GM19035 (cell line): ENCODE data around the gene FADS6.

Source experiments
- ATAC-seq: cut with Tn5 transposase; IDR thresholded peaks from one replicate; pipeline ENCODE4 v1.9.1; 2021; ENCODE audit not compliant: unreplicated experiment

Gene FADS6

DNA sequence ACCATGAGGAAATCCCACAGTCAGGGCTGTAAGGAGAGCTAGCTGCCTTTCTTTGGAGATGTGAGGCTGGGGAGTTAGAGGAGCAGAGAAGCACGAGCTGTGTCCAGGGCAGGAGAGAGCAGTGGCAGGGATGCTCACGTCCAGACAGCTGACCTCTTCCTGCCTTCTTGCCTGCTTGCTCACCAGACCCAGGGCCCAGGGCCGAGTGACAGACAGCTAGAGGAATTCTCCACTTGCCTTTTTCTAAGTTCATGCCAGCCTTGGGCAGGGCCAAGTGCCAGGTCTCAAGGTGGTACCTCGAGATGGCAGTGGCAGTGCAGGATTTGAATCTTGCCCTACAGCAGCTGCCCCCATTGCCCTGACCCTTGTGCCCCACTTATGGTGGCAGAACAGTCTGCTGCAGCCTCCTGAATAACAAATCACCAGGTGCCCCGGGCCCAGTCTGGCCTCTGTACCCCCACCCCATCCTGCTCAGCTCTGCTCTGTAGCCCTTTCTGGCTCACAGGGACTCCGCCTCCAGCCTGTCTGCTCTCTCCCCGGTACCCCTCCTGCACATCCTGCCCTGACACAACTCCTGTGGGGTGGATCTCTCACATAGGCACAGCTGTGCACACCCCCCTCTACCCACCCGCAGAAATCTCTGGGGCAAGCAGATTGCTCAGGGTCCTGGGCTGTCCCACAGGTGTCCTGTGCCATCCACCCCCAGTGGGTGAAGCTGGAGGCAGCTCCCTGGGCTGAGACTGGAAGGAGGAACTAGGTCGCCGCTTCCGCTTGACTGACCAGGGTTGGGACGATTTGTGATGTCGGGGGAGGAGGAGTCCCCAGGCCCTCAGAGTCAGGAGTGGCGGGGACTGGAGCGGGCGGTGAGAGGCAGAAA is 59.7 kb downstream of the FADS6 start:
- ATAC-seq: no peak

DNA sequence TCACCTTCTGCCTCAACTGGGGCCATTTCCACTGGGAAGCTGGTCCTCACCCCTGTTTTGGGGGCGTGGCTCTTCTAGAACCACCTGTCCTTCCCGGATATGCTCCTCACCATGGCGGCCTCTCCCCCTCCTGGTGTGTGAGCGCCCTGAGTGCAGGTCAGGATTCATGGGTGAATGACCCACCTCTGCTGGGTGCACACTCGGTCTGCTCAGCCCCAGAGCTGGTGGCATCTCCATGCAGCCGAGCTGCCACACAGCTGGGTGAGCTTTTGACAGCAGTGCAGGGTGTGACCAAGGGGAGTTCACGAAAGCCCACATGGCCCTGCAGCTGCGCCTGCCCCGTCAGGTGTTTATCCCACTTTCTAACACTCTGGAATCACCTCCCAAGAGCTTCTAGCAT is 61.0 kb downstream of the FADS6 start:
- ATAC-seq: no peak

DNA sequence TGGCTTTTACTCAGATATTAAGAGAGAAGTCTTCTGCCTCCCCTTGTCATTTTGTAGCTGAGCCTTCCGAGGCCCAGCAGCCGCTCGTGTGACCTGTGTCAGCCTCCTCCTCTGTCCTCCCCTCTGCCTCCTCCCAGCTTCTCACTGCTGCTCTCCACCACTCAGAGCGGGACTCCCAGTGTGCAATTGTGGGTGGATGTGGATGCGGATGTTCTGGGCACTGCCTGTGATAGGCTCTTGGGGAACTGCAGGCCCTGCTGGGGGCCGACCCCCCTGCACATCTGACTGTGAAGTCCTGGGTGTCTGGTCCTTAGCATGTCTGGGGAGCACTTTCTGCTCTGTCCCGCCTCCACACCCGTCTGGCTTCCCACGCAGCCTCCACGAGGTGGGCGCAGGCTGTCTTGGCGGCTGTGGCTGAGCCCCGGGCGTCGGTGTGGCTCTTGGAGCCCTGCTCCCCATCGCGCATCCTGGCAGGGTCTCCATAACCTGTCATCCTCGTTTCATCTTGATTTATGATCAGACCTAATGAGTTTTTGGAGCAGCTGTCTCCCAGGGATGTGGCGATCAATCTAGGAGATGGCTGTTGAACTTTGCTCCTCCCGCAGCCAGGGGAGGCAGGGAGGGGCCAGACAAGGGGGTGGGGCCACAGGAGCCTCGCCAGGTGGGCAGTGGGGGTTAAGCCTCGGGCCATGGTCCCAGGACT is 61.8 kb downstream of the FADS6 start:
- no peak for ATAC-seq

DNA sequence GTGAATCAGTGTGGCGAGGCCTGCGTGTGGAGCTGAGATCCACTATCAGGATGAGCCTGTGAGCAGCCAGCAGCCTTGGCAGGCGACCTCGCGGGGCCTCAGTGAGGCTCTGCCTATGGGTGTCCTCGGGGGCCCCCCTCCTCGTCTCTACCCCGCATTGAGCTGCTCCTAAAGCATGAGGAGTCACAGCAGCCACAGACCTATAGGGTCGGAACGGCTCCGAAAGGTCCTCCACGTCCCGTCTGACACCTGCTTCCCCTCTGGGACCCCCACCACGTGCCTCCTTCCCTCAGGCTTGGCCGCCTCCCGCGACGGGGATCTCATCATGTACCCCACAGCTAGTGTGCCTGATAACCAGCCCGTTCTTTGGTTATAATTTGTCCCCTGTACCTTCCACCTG is 62.6 kb downstream of the FADS6 start:
- ATAC-seq: no peak

DNA sequence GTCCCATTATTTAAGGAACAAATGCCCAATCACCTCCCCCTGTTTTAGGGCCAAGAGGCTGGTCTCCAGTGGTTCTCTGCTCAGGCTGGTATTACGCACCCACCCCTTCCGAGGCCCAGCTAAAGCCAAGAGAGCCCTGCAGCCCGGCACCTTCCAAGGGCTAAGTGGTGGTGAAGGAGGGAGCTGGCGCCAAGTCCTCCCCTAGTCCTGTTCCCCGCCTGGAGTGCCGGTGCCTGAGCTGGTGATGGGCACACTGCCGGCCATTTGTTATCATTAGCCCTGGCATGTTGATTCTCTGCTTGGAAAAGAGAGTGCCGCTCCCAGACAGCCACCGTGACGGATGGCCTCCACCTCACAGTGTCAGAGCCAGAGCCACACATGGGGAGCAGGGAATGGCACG is 65.6 kb downstream of the FADS6 start:
- no peak for ATAC-seq
